ENCODE measurements around the gene CAVIN2.

Gene CAVIN2

GRCh38 chr2:191864628-191865374, 17.9 kb upstream of the CAVIN2 start:
- peak overlapping the region; percentile 39 for H3K27ac ChIP-seq
- no peak for TF ChIP-seq CTCF (IDR thresholded peaks at IDR 0.05; ENCODE audit: low read depth, low read length, missing control alignments)
- H3K27me3 ChIP-seq (replicated peaks) = no peaks in the 10 kb centered on the region
- H3K4me3 ChIP-seq (ENCODE audit: low read depth, low read length) = no peak overlapping the region
- peak; percentile 66 for DNase-seq
- in situ Hi-C loops (cut with HindIII; ENCODE audit: low pct_ligation_motif_present, low sequenced_read_pairs) = no loop called here
- no peaks in the 10 kb centered on the region for H3K36me3 ChIP-seq (replicated peaks)

- peak; percentile 35 for DNase-seq
- no peak overlapping the region for H3K4me3 ChIP-seq (ENCODE audit: low read depth, low read length)
- no peaks in the 10 kb centered on the region for H3K27me3 ChIP-seq (replicated peaks)
- TF ChIP-seq CTCF (IDR thresholded peaks at IDR 0.05; ENCODE audit: low read depth, low read length, missing control alignments) = no peak
- in situ Hi-C loops (cut with HindIII; ENCODE audit: low pct_ligation_motif_present, low sequenced_read_pairs) = no loop called here
- H3K27ac ChIP-seq = no peak overlapping the region
- no peaks in the 10 kb centered on the region for H3K36me3 ChIP-seq (replicated peaks)
These were observed 17.1 kb upstream of the CAVIN2 start for GRCh38 chr2:191863988-191864387.

GRCh38 chr2:191862156-191862775, 15.4 kb upstream of the CAVIN2 start:
- Histone ChIP-seq H3K36me3 (replicated peaks) (no peaks in the 10 kb centered on the region), H3K27ac (no peak overlapping the region), H3K4me3 (ENCODE audit: low read depth, low read length) (no peak overlapping the region), H3K27me3 (replicated peaks) (no peaks in the 10 kb centered on the region)
- TF ChIP-seq CTCF (IDR thresholded peaks at IDR 0.05; ENCODE audit: low read depth, low read length, missing control alignments) = no peak
- no peak for DNase-seq
- in situ Hi-C loops (cut with HindIII; ENCODE audit: low pct_ligation_motif_present, low sequenced_read_pairs) = no loop called here

GRCh38 chr2:191860760-191861466, 14.0 kb upstream of the CAVIN2 start:
- TF ChIP-seq CTCF (IDR thresholded peaks at IDR 0.05; ENCODE audit: low read depth, low read length, missing control alignments) = no peak
- in situ Hi-C loops (cut with HindIII; ENCODE audit: low pct_ligation_motif_present, low sequenced_read_pairs) = no loop called here
- DNase-seq = no peak
- Histone ChIP-seq H3K27me3 (replicated peaks) (no peaks in the 10 kb centered on the region), H3K36me3 (replicated peaks) (no peaks in the 10 kb centered on the region), H3K27ac (no peak overlapping the region), H3K4me3 (ENCODE audit: low read depth, low read length) (no peak overlapping the region)

GRCh38 chr2:191859681-191860080, 12.8 kb upstream of the CAVIN2 start:
- Histone ChIP-seq H3K4me3 (ENCODE audit: low read depth, low read length) (no peak overlapping the region), H3K27me3 (replicated peaks) (no peaks in the 10 kb centered on the region), H3K36me3 (replicated peaks) (no peaks in the 10 kb centered on the region), H3K27ac (no peak overlapping the region)
- DNase-seq = no peak
- in situ Hi-C loops (cut with HindIII; ENCODE audit: low pct_ligation_motif_present, low sequenced_read_pairs) = no loop called here
- TF ChIP-seq CTCF (IDR thresholded peaks at IDR 0.05; ENCODE audit: low read depth, low read length, missing control alignments) = no peak

Data from brain microvascular endothelial cell (primary cell).